ENCODE results near the gene MYOCOS. TPM values are rescaled to one million over a fixed set of nuclear protein-coding genes. Genes with fewer than 3 reads are reported as not detected.

MYOCOS gene
- total and polyA plus RNA-seq, 12 donors: 0.06 TPM; not detected in 11

Other genes starting within 250 kb of the MYOCOS start
- 100 to 1,000 TPM in 2 of 9 donors, 10 to 100 TPM in 7; 47.8 to 103 (median 66.1) TPM for gene PRRC2C, start 136.7 kb upstream of the MYOCOS start, total RNA-seq
- 10 to 100 TPM; 44.4 to 64.4 (median 46.5) TPM for gene PRRC2C, start 136.7 kb upstream of the MYOCOS start, polyA plus RNA-seq
- gene MYOC, start 30.4 kb downstream of the MYOCOS start, total RNA-seq: 1 to 10 TPM in 5 of 9 donors, under 1 TPM in 2, not detected in 2; 0.06 to 2.1 (median 1.5) TPM
- 1 to 10 TPM in 1 of 3 donors, under 1 TPM in 2; 0.32 to 1.2 (median 0.95) TPM for gene MYOC, start 30.4 kb downstream of the MYOCOS start, polyA plus RNA-seq
- gene VAMP4, start 119.8 kb downstream of the MYOCOS start, total RNA-seq: 10 to 100 TPM in 6 of 9 donors, 1 to 10 TPM in 3; 6.3 to 23.5 (median 15.7) TPM
- gene VAMP4, start 119.8 kb downstream of the MYOCOS start, polyA plus RNA-seq: 10 to 100 TPM in 1 of 3 donors, 1 to 10 TPM in 2; 6.1 to 23.7 (median 7.7) TPM
- gene METTL13, start 159.4 kb downstream of the MYOCOS start, total RNA-seq: 10 to 100 TPM; 22.7 to 38.3 (median 32.0) TPM
- 10 to 100 TPM in 2 of 3 donors, 1 to 10 TPM in 1; 9.6 to 37.1 (median 12.3) TPM for gene METTL13, start 159.4 kb downstream of the MYOCOS start, polyA plus RNA-seq
- gene DNM3, start 219.3 kb downstream of the MYOCOS start, total RNA-seq: 10 to 100 TPM; 14.2 to 78.6 (median 28.5) TPM
- 10 to 100 TPM in 1 of 3 donors, 1 to 10 TPM in 2; 7.2 to 12.6 (median 9.8) TPM for gene DNM3, start 219.3 kb downstream of the MYOCOS start, polyA plus RNA-seq